GM12878 (cell line): ENCODE measurements around the gene SMIM1. TPM values are rescaled to one million over a fixed set of nuclear protein-coding genes. Genes with fewer than 3 reads are reported as not detected.

Experiments used
- ATAC-seq: fragments of 200-7000 bp; cut with Tn5 transposase; 3 replicates; pipeline ENCODE4 v1.9.1; 2020; ENCODE audit warnings: mild to moderate bottlenecking, moderate library complexity
- BruUV-seq: library from RNA; stranded (reverse); fragments of 400-500 nt; replicated peaks from 2 replicates; lab custom pipeline; 2021; lab: Mats Ljungman, UMichigan
- CTCF ChIA-PET: fragments of 300-600 bp; sonication (Branson Sonifier 250); formaldehyde crosslinking; extraction: SDS; loops from one replicate; lab custom pipeline; 2021; ENCODE audit warnings: inconsistent platforms; lab: Yijun Ruan, JAX
- POLR2A ChIA-PET: fragments of 350-600 bp; formaldehyde crosslinking; extraction: SDS; loops from one replicate; lab custom pipeline; 2021; ENCODE audit warnings: inconsistent platforms; lab: Charles Lee
- RAD21 ChIA-PET: fragments of 300-600 bp; sonication (Branson Sonifier 250); formaldehyde crosslinking; loops from one replicate; lab custom pipeline; 2023; ENCODE audit warnings: antibody characterized with exemption; ENCODE audit not compliant: unreplicated experiment; lab: Charles Lee
- SMC1A ChIA-PET: fragments of 300-600 bp; sonication (Branson Sonifier 250); formaldehyde crosslinking; loops from one replicate; lab custom pipeline; 2023; ENCODE audit not compliant: unreplicated experiment, uncharacterized antibody; lab: Charles Lee
- DNase-seq: peaks from one replicate; pipeline ENCODE4 v3.0.0-alpha.2; 2011; ENCODE audit warnings: low read depth, low spot score
- FAIRE-seq: peaks from 3 replicates; lab custom pipeline; 2011; peaks lifted over from hg19 to GRCh38; lab: Jason Lieb, UNC
- H2AFZ ChIP-seq: 2 replicates; pipeline ENCODE4 v1.6.0; 2011; ENCODE audit warnings: low read depth, low read length, control low read depth; ENCODE audit not compliant: control insufficient read depth
- H3K27ac ChIP-seq: 2 replicates; pipeline ENCODE4 v1.5.1; 2011; ENCODE audit warnings: control low read depth; ENCODE audit not compliant: control insufficient read depth, insufficient read depth
- H3K27me3 ChIP-seq, 2 experiments: replicated peaks in 1 of 2; 2 replicates each; pipeline versions ENCODE4 v1.6.0 to v1.6.1; 2011; ENCODE audit warnings: low read length in 1 of 2; ENCODE audit not compliant: control insufficient read depth in 2 of 2, insufficient read depth in 2 of 2
- H3K36me3 ChIP-seq, 2 experiments: 2 replicates each; pipeline ENCODE4 v1.5.1; 2011; ENCODE audit warnings: low read length in 1 of 2; ENCODE audit not compliant: control insufficient read depth in 2 of 2, insufficient read depth in 2 of 2
- H3K4me1 ChIP-seq: 2 replicates; pipeline ENCODE4 v1.6.1; 2011; ENCODE audit warnings: mild to moderate bottlenecking, low read length, moderate library complexity, mixed read lengths; ENCODE audit not compliant: control insufficient read depth, insufficient read depth
- H3K4me2 ChIP-seq: 2 replicates; pipeline ENCODE4 v1.6.0; 2011; ENCODE audit warnings: control low read depth; ENCODE audit not compliant: control insufficient read depth, insufficient read depth
- H3K4me3 ChIP-seq: fragments of 200-600 bp; sonication (generic); 2 replicates; pipeline ENCODE4 v1.5.1; 2016
- H3K79me2 ChIP-seq: 2 replicates; pipeline ENCODE4 v1.6.0; 2011; ENCODE audit warnings: low read length; ENCODE audit not compliant: control insufficient read depth, insufficient read depth
- H3K9ac ChIP-seq: 2 replicates; pipeline ENCODE4 v1.8.0; 2011; ENCODE audit warnings: low read length, control low read depth, mixed read lengths; ENCODE audit not compliant: control insufficient read depth, insufficient read depth
- H3K9me3 ChIP-seq: replicated peaks from 3 replicates; pipeline ENCODE4 v1.5.1; 2011; ENCODE audit warnings: mild to moderate bottlenecking, low read length; ENCODE audit not compliant: control insufficient read depth, insufficient read depth
- H4K20me1 ChIP-seq: 2 replicates; pipeline ENCODE4 v1.6.0; 2011; ENCODE audit not compliant: control insufficient read depth, insufficient read depth
- ASH2L ChIP-seq: fragments of 300-600, 200-600 bp; sonication (generic); IDR thresholded peaks from 2 replicates; pipeline ENCODE4 v1.6.1; 2017; ENCODE audit warnings: low read depth, mild to moderate bottlenecking, borderline replicate concordance
- CHD4 ChIP-seq: fragments of 200-600 bp; sonication (generic); IDR thresholded peaks from 2 replicates; pipeline ENCODE4 v1.6.1; 2016; ENCODE audit warnings: mild to moderate bottlenecking
- DPF2 ChIP-seq: fragments of 450-650 bp; IDR thresholded peaks from 2 replicates; pipeline ENCODE4 v1.6.1; 2017; ENCODE audit warnings: mild to moderate bottlenecking
- ESRRA ChIP-seq: IDR thresholded peaks from 2 replicates; pipeline ENCODE4 v1.6.1; 2012; ENCODE audit warnings: mild to moderate bottlenecking, low read length, improper control_type of control experiment
- GABPA ChIP-seq: IDR thresholded peaks from 2 replicates; pipeline ENCODE4 v1.6.1; 2014; ENCODE audit warnings: antibody characterized with exemption, low read depth, mild to moderate bottlenecking, inconsistent platforms
- IKZF1 ChIP-seq: fragments of 450-650 bp; conservative IDR thresholded peaks from 2 replicates; pipeline ENCODE4 v1.6.1; 2017; ENCODE audit warnings: antibody characterized with exemption, mild to moderate bottlenecking
- NRF1 ChIP-seq: conservative IDR thresholded peaks from 2 replicates; pipeline ENCODE4 v1.6.1; 2011; ENCODE audit warnings: mild to moderate bottlenecking, low read depth, low read length, improper control_type of control experiment
- POLR2AphosphoS5 ChIP-seq: IDR thresholded peaks from 2 replicates; pipeline ENCODE4 v1.6.1; 2011; ENCODE audit warnings: mild to moderate bottlenecking, low read length, inconsistent platforms
- RFX5 ChIP-seq: IDR thresholded peaks from 2 replicates; pipeline ENCODE4 v1.6.1; 2011; ENCODE audit warnings: low read depth, low read length, improper control_type of control experiment
- SMC3 ChIP-seq: IDR thresholded peaks from 2 replicates; pipeline ENCODE4 v1.6.1; 2011; ENCODE audit warnings: low read length, improper control_type of control experiment, borderline replicate concordance
- STAT3 ChIP-seq: IDR thresholded peaks from 2 replicates; pipeline ENCODE4 v1.6.1; 2011; ENCODE audit warnings: low read depth, low read length, improper control_type of control experiment
- ZNF274 ChIP-seq: IDR thresholded peaks from one replicate; pipeline ENCODE4 v1.8.0; 2011; ENCODE audit not compliant: insufficient read length, insufficient read depth
- WGBS: methylation state at CpG from one replicate; pipeline ENCODE4 v1.1.6; 2016; ENCODE audit warnings: low lambda C conversion rate; ENCODE audit not compliant: insufficient replicate concordance, insufficient coverage; ENCODE audit errors: missing lambda C conversion rate; 5-methylcytosine and 5-hydroxymethylcytosine counted together
- in situ Hi-C: fragments of 300-500 bp; cut with MboI; formaldehyde crosslinking; loops from 9 replicates; pipeline ENCODE4 v1.14.3; 2018; ENCODE audit warnings: mixed read lengths
- intact Hi-C: fragments of 100-400 bp; cut with micrococcal nuclease; formaldehyde crosslinking; loops from one replicate; pipeline ENCODE4 v1.14.2; 2022; ENCODE audit not compliant: unreplicated experiment
- polyA plus RNA-seq, 11 experiments: library from polyadenylated mRNA; depleted of rRNA in 4 of 11; unstranded in 6 of 11; stranded (reverse) in 5 of 11; fragments of >200 nt; fragmentation: Nextera tagmentation in 4 of 11; fragmentation: Illumina TruSeq in 1 of 11; extraction: Ambion mirVana in 4 of 11; extraction: Trizol in 1 of 11; gene quantifications; 1 replicate in 1 of 11; 2 replicates in 10 of 11; pipeline versions ENCODE4 v1.2.1 to v1.2.3, GENCODE V29; 2011 to 2016; ENCODE audit warnings: inconsistent platforms in 2 of 11, missing spikeins in 2 of 11, low read depth in 1 of 11
- total RNA-seq, 4 experiments: library from RNA; depleted of rRNA in 3 of 4; stranded (reverse); fragments of >200 nt in 3 of 4; fragmentation: Illumina TruSeq in 1 of 4; extraction: Trizol in 1 of 4; gene quantifications; 2 replicates each; pipeline versions ENCODE4 v1.2.1 to v1.2.3, GENCODE V29; 2013 to 2021
- TF ChIP-seq, protein P1 (sequence below), 3 experiments: IDR thresholded peaks in 2 of 3; conservative IDR thresholded peaks in 1 of 3; 2 replicates each; pipeline ENCODE4 v1.5.1; 2011; ENCODE audit warnings: low read depth in 3 of 3, low read length in 3 of 3, mild to moderate bottlenecking in 3 of 3, control low read depth in 2 of 3, moderate library complexity in 2 of 3, inconsistent platforms in 1 of 3, mixed read lengths in 1 of 3; ENCODE audit not compliant: control insufficient read depth in 2 of 3, insufficient read depth in 1 of 3; ENCODE audit errors: extremely low read depth in 1 of 3
- TF ChIP-seq, protein P2 (sequence below): fragments of 450-650 bp; IDR thresholded peaks from 2 replicates; pipeline ENCODE4 v1.6.1; 2017; ENCODE audit warnings: mild to moderate bottlenecking, low read depth, inconsistent platforms; ENCODE audit not compliant: poor library complexity, severe bottlenecking
- TF ChIP-seq, protein P3 (sequence below): fragments of 450-650 bp; formaldehyde crosslinking; IDR thresholded peaks from 2 replicates; pipeline ENCODE4 v1.4.0; 2020; ENCODE audit warnings: mild to moderate bottlenecking, moderate library complexity

SMIM1 gene
- total and polyA plus RNA-seq, 10 of the 15 experiments (the other 5 are each of a cell fraction or from before 2014, with no cell fraction given) = 0.30 to 0.37 TPM; not detected in 8

- intact Hi-C loops = no loop called here
- SMC1A ChIA-PET = no interaction called here
- no peaks in the 10 kb centered on the region for H4K20me1 ChIP-seq
- no peak for DNase-seq
- no peak overlapping the region for H3K9ac ChIP-seq
- no peak overlapping the region for H3K27ac ChIP-seq
- POLR2A ChIA-PET = no interaction called here
- no peak for FAIRE-seq
- in situ Hi-C loops = no loop called here
- 24% methylated on average over 6 of the region's 6 CpGs for WGBS
- no peaks in the 10 kb centered on the region for H3K9me3 ChIP-seq
- no peak for ATAC-seq
- H3K4me2 ChIP-seq = no peak overlapping the region
- H3K36me3 ChIP-seq = no peaks in the 10 kb centered on the region
- no peak overlapping the region for H3K4me3 ChIP-seq
- peaks cover 0 to 4% of the 10 kb centered on the region in 2 experiments; a peak in 2 of 4 replicates for H3K27me3 ChIP-seq
- RAD21 ChIA-PET = interaction anchor here (0.7 kb wide), 1 partner anchor 536 kb away, joined by 3 read pairs; no protein-coding TSS in a partner anchor
- CTCF ChIA-PET = no interaction called here
- no peaks in the 10 kb centered on the region for H3K79me2 ChIP-seq
- H2AFZ ChIP-seq = no peak overlapping the region
- no peaks in the 10 kb centered on the region for H3K4me1 ChIP-seq
- BruUV-seq = no TSS peak
- TF ChIP-seq IKZF1 (no peak), CHD4 (no peak), DPF2 (no peak), GABPA (no peak), RFX5 (no peak), ESRRA (no peak), POLR2AphosphoS5 (no peak), ZNF274 (no peak), STAT3 (no peak), ASH2L (no peak), SMC3 (no peak), NRF1 (no peak)
- TF ChIP-seq, protein P1, sequence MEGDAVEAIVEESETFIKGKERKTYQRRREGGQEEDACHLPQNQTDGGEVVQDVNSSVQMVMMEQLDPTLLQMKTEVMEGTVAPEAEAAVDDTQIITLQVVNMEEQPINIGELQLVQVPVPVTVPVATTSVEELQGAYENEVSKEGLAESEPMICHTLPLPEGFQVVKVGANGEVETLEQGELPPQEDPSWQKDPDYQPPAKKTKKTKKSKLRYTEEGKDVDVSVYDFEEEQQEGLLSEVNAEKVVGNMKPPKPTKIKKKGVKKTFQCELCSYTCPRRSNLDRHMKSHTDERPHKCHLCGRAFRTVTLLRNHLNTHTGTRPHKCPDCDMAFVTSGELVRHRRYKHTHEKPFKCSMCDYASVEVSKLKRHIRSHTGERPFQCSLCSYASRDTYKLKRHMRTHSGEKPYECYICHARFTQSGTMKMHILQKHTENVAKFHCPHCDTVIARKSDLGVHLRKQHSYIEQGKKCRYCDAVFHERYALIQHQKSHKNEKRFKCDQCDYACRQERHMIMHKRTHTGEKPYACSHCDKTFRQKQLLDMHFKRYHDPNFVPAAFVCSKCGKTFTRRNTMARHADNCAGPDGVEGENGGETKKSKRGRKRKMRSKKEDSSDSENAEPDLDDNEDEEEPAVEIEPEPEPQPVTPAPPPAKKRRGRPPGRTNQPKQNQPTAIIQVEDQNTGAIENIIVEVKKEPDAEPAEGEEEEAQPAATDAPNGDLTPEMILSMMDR (IDR thresholded peaks at IDR 0.05 in 2 of 3, conservative IDR thresholded peaks at IDR 0.05 in 1 of 3; ENCODE audit: control insufficient read depth in 2 of 3, extremely low read depth in 1 of 3, insufficient read depth in 1 of 3, low read depth in 3 of 3, low read length in 3 of 3) = no peak
- TF ChIP-seq, protein P2, sequence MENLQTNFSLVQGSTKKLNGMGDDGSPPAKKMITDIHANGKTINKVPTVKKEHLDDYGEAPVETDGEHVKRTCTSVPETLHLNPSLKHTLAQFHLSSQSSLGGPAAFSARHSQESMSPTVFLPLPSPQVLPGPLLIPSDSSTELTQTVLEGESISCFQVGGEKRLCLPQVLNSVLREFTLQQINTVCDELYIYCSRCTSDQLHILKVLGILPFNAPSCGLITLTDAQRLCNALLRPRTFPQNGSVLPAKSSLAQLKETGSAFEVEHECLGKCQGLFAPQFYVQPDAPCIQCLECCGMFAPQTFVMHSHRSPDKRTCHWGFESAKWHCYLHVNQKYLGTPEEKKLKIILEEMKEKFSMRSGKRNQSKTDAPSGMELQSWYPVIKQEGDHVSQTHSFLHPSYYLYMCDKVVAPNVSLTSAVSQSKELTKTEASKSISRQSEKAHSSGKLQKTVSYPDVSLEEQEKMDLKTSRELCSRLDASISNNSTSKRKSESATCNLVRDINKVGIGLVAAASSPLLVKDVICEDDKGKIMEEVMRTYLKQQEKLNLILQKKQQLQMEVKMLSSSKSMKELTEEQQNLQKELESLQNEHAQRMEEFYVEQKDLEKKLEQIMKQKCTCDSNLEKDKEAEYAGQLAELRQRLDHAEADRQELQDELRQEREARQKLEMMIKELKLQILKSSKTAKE = no peak
- TF ChIP-seq, protein P3, sequence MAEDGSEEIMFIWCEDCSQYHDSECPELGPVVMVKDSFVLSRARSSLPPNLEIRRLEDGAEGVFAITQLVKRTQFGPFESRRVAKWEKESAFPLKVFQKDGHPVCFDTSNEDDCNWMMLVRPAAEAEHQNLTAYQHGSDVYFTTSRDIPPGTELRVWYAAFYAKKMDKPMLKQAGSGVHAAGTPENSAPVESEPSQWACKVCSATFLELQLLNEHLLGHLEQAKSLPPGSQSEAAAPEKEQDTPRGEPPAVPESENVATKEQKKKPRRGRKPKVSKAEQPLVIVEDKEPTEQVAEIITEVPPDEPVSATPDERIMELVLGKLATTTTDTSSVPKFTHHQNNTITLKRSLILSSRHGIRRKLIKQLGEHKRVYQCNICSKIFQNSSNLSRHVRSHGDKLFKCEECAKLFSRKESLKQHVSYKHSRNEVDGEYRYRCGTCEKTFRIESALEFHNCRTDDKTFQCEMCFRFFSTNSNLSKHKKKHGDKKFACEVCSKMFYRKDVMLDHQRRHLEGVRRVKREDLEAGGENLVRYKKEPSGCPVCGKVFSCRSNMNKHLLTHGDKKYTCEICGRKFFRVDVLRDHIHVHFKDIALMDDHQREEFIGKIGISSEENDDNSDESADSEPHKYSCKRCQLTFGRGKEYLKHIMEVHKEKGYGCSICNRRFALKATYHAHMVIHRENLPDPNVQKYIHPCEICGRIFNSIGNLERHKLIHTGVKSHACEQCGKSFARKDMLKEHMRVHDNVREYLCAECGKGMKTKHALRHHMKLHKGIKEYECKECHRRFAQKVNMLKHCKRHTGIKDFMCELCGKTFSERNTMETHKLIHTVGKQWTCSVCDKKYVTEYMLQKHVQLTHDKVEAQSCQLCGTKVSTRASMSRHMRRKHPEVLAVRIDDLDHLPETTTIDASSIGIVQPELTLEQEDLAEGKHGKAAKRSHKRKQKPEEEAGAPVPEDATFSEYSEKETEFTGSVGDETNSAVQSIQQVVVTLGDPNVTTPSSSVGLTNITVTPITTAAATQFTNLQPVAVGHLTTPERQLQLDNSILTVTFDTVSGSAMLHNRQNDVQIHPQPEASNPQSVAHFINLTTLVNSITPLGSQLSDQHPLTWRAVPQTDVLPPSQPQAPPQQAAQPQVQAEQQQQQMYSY (CRISPR knock-in tag) = no peak
Measured at GRCh38 chr1:3759796-3760195, 12.8 kb upstream of the SMIM1 start.
